ENCODE data around the gene SMIM8. TPM values are rescaled to one million over a fixed set of nuclear protein-coding genes. Genes with fewer than 3 reads are reported as not detected.

The SMIM8 gene
- total and polyA plus RNA-seq, 10 of the 15 experiments (the other 5 are each of a cell fraction or from before 2014, with no cell fraction given), result 6.2 to 45.8 (median 10.4) TPM

DNA sequence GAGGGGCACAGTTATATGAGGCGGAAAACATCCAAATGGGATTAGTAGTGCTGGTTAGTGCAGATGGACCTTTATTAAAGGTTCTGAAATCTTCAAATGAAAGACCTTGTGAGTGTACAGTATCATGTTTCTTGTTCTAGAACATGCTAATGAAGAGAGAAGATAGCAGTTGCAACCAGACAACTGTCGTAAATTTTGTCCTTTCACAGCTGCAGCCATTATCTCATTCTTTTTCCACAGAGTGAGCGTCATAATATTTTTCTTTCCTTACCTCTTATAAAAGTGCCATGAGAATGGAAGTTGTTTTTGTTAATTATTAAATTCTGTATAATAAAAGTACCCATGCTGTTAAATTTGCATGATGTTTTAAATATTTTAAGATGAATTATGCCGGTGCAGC is 17.8 kb downstream of the SMIM8 start:
- H3K9me3 ChIP-seq (replicated peaks; ENCODE audit: control insufficient read depth, insufficient read depth, low read length), result no peaks in the 10 kb centered on the region
- in situ Hi-C loops (cut with MboI), result no loop called here
- no peaks in the 10 kb centered on the region for H4K20me1 ChIP-seq (ENCODE audit: control insufficient read depth, insufficient read depth)
- H3K27me3 ChIP-seq (replicated peaks in 1 of 2; ENCODE audit: control insufficient read depth in 2 of 2, insufficient read depth in 2 of 2, low read length in 1 of 2), result no peaks in the 10 kb centered on the region
- H3K4me2 ChIP-seq (ENCODE audit: control insufficient read depth, insufficient read depth), result no peak overlapping the region
- no peak for FAIRE-seq
- H3K4me1 ChIP-seq (ENCODE audit: control insufficient read depth, insufficient read depth, low read length), result no peaks in the 10 kb centered on the region
- no peak for DNase-seq (ENCODE audit: low read depth, low spot score)
- BruUV-seq (replicated peaks), result no TSS peak
- no peak for TF ChIP-seq EED (IDR thresholded peaks at IDR 0.05; ENCODE audit: low read depth)
- no peak for TF ChIP-seq ZNF622 (IDR thresholded peaks at IDR 0.05)
- TF ChIP-seq, protein P1, sequence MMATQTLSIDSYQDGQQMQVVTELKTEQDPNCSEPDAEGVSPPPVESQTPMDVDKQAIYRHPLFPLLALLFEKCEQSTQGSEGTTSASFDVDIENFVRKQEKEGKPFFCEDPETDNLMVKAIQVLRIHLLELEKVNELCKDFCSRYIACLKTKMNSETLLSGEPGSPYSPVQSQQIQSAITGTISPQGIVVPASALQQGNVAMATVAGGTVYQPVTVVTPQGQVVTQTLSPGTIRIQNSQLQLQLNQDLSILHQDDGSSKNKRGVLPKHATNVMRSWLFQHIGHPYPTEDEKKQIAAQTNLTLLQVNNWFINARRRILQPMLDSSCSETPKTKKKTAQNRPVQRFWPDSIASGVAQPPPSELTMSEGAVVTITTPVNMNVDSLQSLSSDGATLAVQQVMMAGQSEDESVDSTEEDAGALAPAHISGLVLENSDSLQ (IDR thresholded peaks at IDR 0.05), result no peak
- TF ChIP-seq, protein P2, sequence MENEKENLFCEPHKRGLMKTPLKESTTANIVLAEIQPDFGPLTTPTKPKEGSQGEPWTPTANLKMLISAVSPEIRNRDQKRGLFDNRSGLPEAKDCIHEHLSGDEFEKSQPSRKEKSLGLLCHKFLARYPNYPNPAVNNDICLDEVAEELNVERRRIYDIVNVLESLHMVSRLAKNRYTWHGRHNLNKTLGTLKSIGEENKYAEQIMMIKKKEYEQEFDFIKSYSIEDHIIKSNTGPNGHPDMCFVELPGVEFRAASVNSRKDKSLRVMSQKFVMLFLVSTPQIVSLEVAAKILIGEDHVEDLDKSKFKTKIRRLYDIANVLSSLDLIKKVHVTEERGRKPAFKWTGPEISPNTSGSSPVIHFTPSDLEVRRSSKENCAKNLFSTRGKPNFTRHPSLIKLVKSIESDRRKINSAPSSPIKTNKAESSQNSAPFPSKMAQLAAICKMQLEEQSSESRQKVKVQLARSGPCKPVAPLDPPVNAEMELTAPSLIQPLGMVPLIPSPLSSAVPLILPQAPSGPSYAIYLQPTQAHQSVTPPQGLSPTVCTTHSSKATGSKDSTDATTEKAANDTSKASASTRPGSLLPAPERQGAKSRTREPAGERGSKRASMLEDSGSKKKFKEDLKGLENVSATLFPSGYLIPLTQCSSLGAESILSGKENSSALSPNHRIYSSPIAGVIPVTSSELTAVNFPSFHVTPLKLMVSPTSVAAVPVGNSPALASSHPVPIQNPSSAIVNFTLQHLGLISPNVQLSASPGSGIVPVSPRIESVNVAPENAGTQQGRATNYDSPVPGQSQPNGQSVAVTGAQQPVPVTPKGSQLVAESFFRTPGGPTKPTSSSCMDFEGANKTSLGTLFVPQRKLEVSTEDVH (IDR thresholded peaks at IDR 0.05; ENCODE audit: low read depth, partially characterized antibody), result no peak
- TF ChIP-seq CREB1 (IDR thresholded peaks at IDR 0.05; ENCODE audit: low read depth), result no peak
- TF ChIP-seq, protein P3, sequence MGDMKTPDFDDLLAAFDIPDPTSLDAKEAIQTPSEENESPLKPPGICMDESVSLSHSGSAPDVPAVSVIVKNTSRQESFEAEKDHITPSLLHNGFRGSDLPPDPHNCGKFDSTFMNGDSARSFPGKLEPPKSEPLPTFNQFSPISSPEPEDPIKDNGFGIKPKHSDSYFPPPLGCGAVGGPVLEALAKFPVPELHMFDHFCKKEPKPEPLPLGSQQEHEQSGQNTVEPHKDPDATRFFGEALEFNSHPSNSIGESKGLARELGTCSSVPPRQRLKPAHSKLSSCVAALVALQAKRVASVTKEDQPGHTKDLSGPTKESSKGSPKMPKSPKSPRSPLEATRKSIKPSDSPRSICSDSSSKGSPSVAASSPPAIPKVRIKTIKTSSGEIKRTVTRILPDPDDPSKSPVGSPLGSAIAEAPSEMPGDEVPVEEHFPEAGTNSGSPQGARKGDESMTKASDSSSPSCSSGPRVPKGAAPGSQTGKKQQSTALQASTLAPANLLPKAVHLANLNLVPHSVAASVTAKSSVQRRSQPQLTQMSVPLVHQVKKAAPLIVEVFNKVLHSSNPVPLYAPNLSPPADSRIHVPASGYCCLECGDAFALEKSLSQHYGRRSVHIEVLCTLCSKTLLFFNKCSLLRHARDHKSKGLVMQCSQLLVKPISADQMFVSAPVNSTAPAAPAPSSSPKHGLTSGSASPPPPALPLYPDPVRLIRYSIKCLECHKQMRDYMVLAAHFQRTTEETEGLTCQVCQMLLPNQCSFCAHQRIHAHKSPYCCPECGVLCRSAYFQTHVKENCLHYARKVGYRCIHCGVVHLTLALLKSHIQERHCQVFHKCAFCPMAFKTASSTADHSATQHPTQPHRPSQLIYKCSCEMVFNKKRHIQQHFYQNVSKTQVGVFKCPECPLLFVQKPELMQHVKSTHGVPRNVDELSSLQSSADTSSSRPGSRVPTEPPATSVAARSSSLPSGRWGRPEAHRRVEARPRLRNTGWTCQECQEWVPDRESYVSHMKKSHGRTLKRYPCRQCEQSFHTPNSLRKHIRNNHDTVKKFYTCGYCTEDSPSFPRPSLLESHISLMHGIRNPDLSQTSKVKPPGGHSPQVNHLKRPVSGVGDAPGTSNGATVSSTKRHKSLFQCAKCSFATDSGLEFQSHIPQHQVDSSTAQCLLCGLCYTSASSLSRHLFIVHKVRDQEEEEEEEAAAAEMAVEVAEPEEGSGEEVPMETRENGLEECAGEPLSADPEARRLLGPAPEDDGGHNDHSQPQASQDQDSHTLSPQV (IDR thresholded peaks at IDR 0.05), result no peak
- ChIA-PET POLR2A (no interaction called here), CTCF (interaction anchor here (1.4 kb wide), 1 partner anchor 260 kb away, joined by 3 read pairs; no protein-coding TSS in a partner anchor), RAD21 (ENCODE audit: unreplicated experiment) (interaction anchor here (1.1 kb wide), 1 partner anchor 9 kb away, joined by 4 read pairs; no protein-coding TSS in a partner anchor), SMC1A (ENCODE audit: uncharacterized antibody, unreplicated experiment) (interaction anchor here (0.6 kb wide), 1 partner anchor 1952 kb away, joined by 3 read pairs; no protein-coding TSS in a partner anchor)
- H2AFZ ChIP-seq (ENCODE audit: control insufficient read depth, low read depth, low read length), result no peak overlapping the region
- H3K27ac ChIP-seq (ENCODE audit: control insufficient read depth, insufficient read depth), result no peak overlapping the region
- 94% methylated on average over 4 of the region's 4 CpGs for WGBS (ENCODE audit: insufficient coverage, insufficient replicate concordance, low lambda C conversion rate, missing lambda C conversion rate)
- ATAC-seq, result no peak
- no peak overlapping the region for H3K4me3 ChIP-seq
- H3K36me3 ChIP-seq (ENCODE audit: control insufficient read depth in 2 of 2, insufficient read depth in 2 of 2, low read length in 1 of 2), result no peaks in the 10 kb centered on the region; a peak in 2 of 4 replicates
- no peaks in the 10 kb centered on the region for H3K79me2 ChIP-seq (ENCODE audit: control insufficient read depth, insufficient read depth, low read length)
- no peak overlapping the region for H3K9ac ChIP-seq (ENCODE audit: control insufficient read depth, insufficient read depth, low read length)
- intact Hi-C loops (cut with micrococcal nuclease; ENCODE audit: unreplicated experiment), result no loop called here

All from GM12878 (cell line).